Neuronal stem cell (in vitro differentiated cells): ENCODE results near the gene TMCC1. TPM values are rescaled to one million over a fixed set of nuclear protein-coding genes. Genes with fewer than 3 reads are reported as not detected.
A peak's percentile ranks its signal among the peaks of the same experiment; 100 is the strongest.

Source experiments
- DNase-seq: peaks from one replicate; pipeline ENCODE4 v3.0.0-alpha.2; 2013; ENCODE audit warnings: low spot score
- H2AFZ ChIP-seq: one replicate; pipeline ENCODE4 v1.6.1; 2013; ENCODE audit warnings: mild to moderate bottlenecking, low read length, inconsistent platforms
- H2AK5ac ChIP-seq: 2 replicates; pipeline ENCODE4 v1.6.1; 2013; ENCODE audit warnings: low read depth, mild to moderate bottlenecking, inconsistent platforms, low read length, moderate library complexity, mixed read lengths
- H2BK120ac ChIP-seq: 2 replicates; pipeline ENCODE4 v1.6.1; 2013; ENCODE audit warnings: low read depth, mild to moderate bottlenecking, inconsistent platforms, low read length, moderate library complexity, mixed read lengths
- H2BK12ac ChIP-seq: one replicate; pipeline ENCODE4 v1.6.1; 2013; ENCODE audit warnings: low read length, inconsistent platforms
- H2BK15ac ChIP-seq: 2 replicates; pipeline ENCODE4 v1.6.1; 2013; ENCODE audit warnings: mild to moderate bottlenecking, low read length, inconsistent platforms, mixed read lengths
- H2BK5ac ChIP-seq: one replicate; pipeline ENCODE4 v1.6.1; 2013; ENCODE audit warnings: inconsistent platforms, mild to moderate bottlenecking, low read length, moderate library complexity
- H3K14ac ChIP-seq: one replicate; pipeline ENCODE4 v1.6.1; 2013; ENCODE audit warnings: low read length, inconsistent platforms
- H3K18ac ChIP-seq: 2 replicates; pipeline ENCODE4 v1.6.1; 2013; ENCODE audit warnings: low read length, inconsistent platforms
- H3K23ac ChIP-seq: 2 replicates; pipeline ENCODE4 v1.6.1; 2013; ENCODE audit warnings: low read depth, mild to moderate bottlenecking, mixed read lengths, low read length, inconsistent platforms; ENCODE audit not compliant: poor library complexity
- H3K27ac ChIP-seq: replicated peaks from 3 replicates; pipeline ENCODE4 v1.5.1; 2013; ENCODE audit warnings: low read length, inconsistent platforms
- H3K27me3 ChIP-seq, 3 experiments: 2 replicates each; pipeline ENCODE4 v1.6.1; 2013; ENCODE audit warnings: low read length in 3 of 3, mild to moderate bottlenecking in 2 of 3, inconsistent platforms in 1 of 3, low read depth in 1 of 3, mixed read lengths in 1 of 3, moderate library complexity in 1 of 3; ENCODE audit not compliant: control insufficient read depth in 3 of 3, insufficient read depth in 3 of 3
- H3K36me3 ChIP-seq, 2 donors: replicated peaks in 1 of 2; 2 replicates each; pipeline ENCODE4 v1.6.1; 2013; ENCODE audit warnings: low read length in 2 of 2; ENCODE audit not compliant: control insufficient read depth in 2 of 2, insufficient read depth in 2 of 2
- H3K4ac ChIP-seq: 2 replicates; pipeline ENCODE4 v1.6.1; 2013; ENCODE audit warnings: inconsistent platforms, mild to moderate bottlenecking, low read length, moderate library complexity
- H3K4me1 ChIP-seq, 2 donors: 1 replicate in 1 of 2; 2 replicates in 1 of 2; pipeline ENCODE4 v1.6.1; 2013; ENCODE audit warnings: low read length in 2 of 2, low read depth in 1 of 2; ENCODE audit not compliant: control insufficient read depth in 2 of 2, insufficient read depth in 1 of 2
- H3K4me2 ChIP-seq: one replicate; pipeline ENCODE4 v1.6.1; 2013; ENCODE audit warnings: mild to moderate bottlenecking, low read length, inconsistent platforms; ENCODE audit not compliant: insufficient read depth, poor library complexity, severe bottlenecking
- H3K4me3 ChIP-seq, 2 donors: 2 replicates each; pipeline ENCODE4 v1.5.1; 2013; ENCODE audit warnings: low read length in 2 of 2, mild to moderate bottlenecking in 2 of 2, inconsistent platforms in 1 of 2, moderate library complexity in 1 of 2
- H3K79me1 ChIP-seq: one replicate; pipeline ENCODE4 v1.6.1; 2013; ENCODE audit warnings: low read depth, mild to moderate bottlenecking, inconsistent platforms, low read length, moderate library complexity
- H3K9ac ChIP-seq: one replicate; pipeline ENCODE4 v1.6.1; 2013; ENCODE audit warnings: mild to moderate bottlenecking, low read depth, low read length, inconsistent platforms; ENCODE audit not compliant: poor library complexity
- H3K9me3 ChIP-seq, 2 donors: replicated peaks in 1 of 2; 2 replicates each; pipeline versions ENCODE3 to v1.6.1; 2013; ENCODE audit warnings: low read length in 2 of 2, mild to moderate bottlenecking in 2 of 2, inconsistent platforms in 1 of 2, low read depth in 1 of 2, mixed read lengths in 1 of 2, moderate library complexity in 1 of 2; ENCODE audit not compliant: control insufficient read depth in 2 of 2, insufficient read depth in 1 of 2
- H4K8ac ChIP-seq: one replicate; pipeline ENCODE4 v1.6.1; 2013; ENCODE audit warnings: low read depth, mild to moderate bottlenecking, inconsistent platforms, low read length, moderate library complexity
- H4K91ac ChIP-seq: one replicate; pipeline ENCODE4 v1.6.1; 2013; ENCODE audit warnings: low read length, low read depth, mild to moderate bottlenecking, inconsistent platforms; ENCODE audit not compliant: poor library complexity
- WGBS, 2 donors: extraction: QIAGEN DNeasy Blood & Tissue Kit; methylation state at CpG; one replicate each; pipeline ENCODE4 v1.1.7; 2013; ENCODE audit warnings: missing lambda C conversion rate in 2 of 2, mixed read lengths in 1 of 2; ENCODE audit not compliant: insufficient read length in 2 of 2, insufficient replicate concordance in 1 of 2; ENCODE audit errors: extremely low coverage in 2 of 2; 5-methylcytosine and 5-hydroxymethylcytosine counted together
- polyA plus RNA-seq, 2 experiments: library from polyadenylated mRNA; stranded (reverse); fragments of 200-250 nt; gene quantifications; one replicate each; pipeline ENCODE4 v1.2.3, GENCODE V29; 2013

Gene TMCC1
- 16.8 TPM for polyA plus RNA-seq (2013, experiment 1 of 2)
- polyA plus RNA-seq (2013, experiment 2 of 2) = 15.5 TPM

DNA sequence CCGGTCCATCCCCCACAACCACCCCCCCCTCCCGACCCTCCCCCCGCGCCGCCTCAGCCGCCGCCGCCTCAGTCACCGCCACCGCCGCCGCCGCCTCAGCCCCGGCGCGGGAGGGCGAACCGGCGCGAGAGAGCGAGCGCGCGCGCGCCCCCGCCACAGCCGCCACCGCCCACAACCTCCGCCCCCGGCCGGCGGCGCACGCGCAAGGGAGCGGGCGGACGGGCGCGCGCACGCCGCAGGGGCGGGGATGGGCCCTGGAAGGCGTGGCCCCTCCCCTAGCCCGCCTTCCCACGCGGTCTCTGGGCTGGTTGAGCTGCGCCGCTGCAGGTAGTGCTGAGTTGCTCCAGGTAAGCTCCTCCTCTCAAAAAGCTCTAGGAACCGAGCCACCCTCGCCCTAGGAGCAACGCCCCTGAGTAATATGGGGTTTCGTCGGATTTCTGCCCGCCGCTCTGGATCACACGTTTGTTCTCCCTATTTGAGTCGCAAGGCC is at the start of gene TMCC1:
TMCC1 (minus strand) TSS at position 131 of the 490 bp plus-strand sequence.
- Histone ChIP-seq H3K18ac (peak within 1 kb of the TSS; percentile 93), H3K4me1 (peaks cover 5 to 17% of the 10 kb centered on the region in 2 donors), H3K79me1 (peaks cover 2% of the 10 kb centered on the region), H2BK5ac (peak within 1 kb of the TSS; percentile 91), H2BK15ac (no peak within 1 kb of the TSS), H3K23ac (peak within 1 kb of the TSS; percentile 77), H3K36me3 (peaks cover 0 to 14% of the 10 kb centered on the region in 2 donors), H2BK12ac (no peak within 1 kb of the TSS), H3K27ac (peak within 1 kb of the TSS; percentile 86), H3K4me3 (peak within 1 kb of the TSS; percentile 59 to 94), H4K91ac (no peak within 1 kb of the TSS), H2BK120ac (no peak within 1 kb of the TSS), H2AK5ac (peak within 1 kb of the TSS; percentile 54), H3K4ac (no peak within 1 kb of the TSS), H3K9me3 (no peaks in the 10 kb centered on the region), H4K8ac (no peak within 1 kb of the TSS), H3K14ac (no peak within 1 kb of the TSS), H3K9ac (peak within 1 kb of the TSS; percentile 91), H2AFZ (peak within 1 kb of the TSS; percentile 94), H3K4me2 (peak within 1 kb of the TSS; percentile 56), H3K27me3 (no peaks in the 10 kb centered on the region)
- WGBS, 2 donors = no CpG with 5 or more reads among the region's 60 CpGs
- peak; percentile 86 for DNase-seq

DNA sequence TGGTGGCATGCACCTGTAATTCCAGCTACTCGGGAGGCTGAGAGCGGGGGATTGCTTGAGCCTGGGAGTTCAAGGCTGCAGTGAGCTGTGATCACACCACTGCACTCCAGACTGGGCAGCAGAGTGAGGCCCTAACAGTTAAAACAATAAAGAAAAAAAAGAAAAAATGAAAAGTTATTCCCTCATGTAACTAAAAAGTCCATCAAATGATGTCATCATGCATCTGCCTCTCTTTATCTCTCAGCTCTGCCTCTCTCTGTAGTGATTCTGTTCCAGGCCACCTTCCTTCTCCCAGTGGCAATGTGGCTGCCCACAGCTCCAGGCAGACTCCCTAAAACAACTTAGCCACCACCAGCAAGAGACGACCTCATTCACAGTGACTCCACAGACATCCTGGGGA is 49.5 kb upstream of the TMCC1 start:
- Histone ChIP-seq H3K4ac (no peak overlapping the region), H3K27me3 (peaks cover 0 to 15% (median 0%) of the 10 kb centered on the region in 3 experiments), H2BK5ac (no peak overlapping the region), H2BK15ac (no peak overlapping the region), H3K14ac (no peak overlapping the region), H2AK5ac (no peak overlapping the region), H2AFZ (no peak overlapping the region), H3K79me1 (no peaks in the 10 kb centered on the region), H3K9ac (no peak overlapping the region), H4K91ac (no peak overlapping the region), H3K4me2 (no peak overlapping the region), H3K4me3 (no peak overlapping the region), H3K18ac (no peak overlapping the region), H2BK12ac (no peak overlapping the region), H4K8ac (no peak overlapping the region), H3K27ac (no peak overlapping the region), H3K23ac (no peak overlapping the region), H2BK120ac (no peak overlapping the region), H3K9me3 (peaks cover 1 to 3% of the 10 kb centered on the region in 2 donors), H3K36me3 (no peaks in the 10 kb centered on the region), H3K4me1 (peaks cover 0 to under 1% of the 10 kb centered on the region in 2 donors)
- WGBS, 2 donors = no CpG with 5 or more reads among the region's 3 CpGs
- DNase-seq = no peak

DNA sequence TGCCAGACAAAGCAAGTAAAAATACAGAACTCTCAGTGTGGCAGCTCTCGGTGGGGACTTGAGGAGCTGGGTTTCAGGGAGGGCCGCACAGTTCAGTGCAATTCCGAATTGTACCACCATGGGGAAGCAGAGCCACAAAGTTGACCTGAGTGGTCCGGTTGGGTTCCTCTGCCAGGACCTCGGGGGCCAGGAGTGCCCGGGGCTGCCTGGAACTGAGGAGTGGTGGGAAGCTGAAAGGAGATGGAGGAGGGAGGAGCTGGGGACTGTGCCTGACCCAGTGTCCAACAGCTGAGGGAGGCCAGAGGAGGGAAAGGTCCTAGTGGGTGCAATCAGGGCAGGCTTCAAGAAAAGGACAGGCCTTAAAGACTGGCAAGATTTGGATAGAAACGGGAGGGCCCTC is 48.8 kb upstream of the TMCC1 start:
- peak; percentile 79 for DNase-seq
- Histone ChIP-seq H4K91ac (no peak overlapping the region), H2AFZ (no peak overlapping the region), H3K4me1 (peaks cover 0 to 6% of the 10 kb centered on the region in 2 donors), H2AK5ac (no peak overlapping the region), H2BK12ac (no peak overlapping the region), H3K18ac (peak overlapping the region; percentile 62), H3K79me1 (no peaks in the 10 kb centered on the region), H2BK120ac (no peak overlapping the region), H3K14ac (no peak overlapping the region), H3K9ac (no peak overlapping the region), H2BK5ac (no peak overlapping the region), H3K4ac (no peak overlapping the region), H4K8ac (no peak overlapping the region), H3K27me3 (peaks cover 0 to 15% (median 0%) of the 10 kb centered on the region in 3 experiments), H3K27ac (no peak overlapping the region), H3K23ac (no peak overlapping the region), H3K36me3 (no peaks in the 10 kb centered on the region), H3K4me3 (no peak overlapping the region), H3K4me2 (no peak overlapping the region), H3K9me3 (peaks cover 1 to 3% of the 10 kb centered on the region in 2 donors), H2BK15ac (no peak overlapping the region)
- WGBS, 2 donors = no CpG with 5 or more reads among the region's 7 CpGs

DNA sequence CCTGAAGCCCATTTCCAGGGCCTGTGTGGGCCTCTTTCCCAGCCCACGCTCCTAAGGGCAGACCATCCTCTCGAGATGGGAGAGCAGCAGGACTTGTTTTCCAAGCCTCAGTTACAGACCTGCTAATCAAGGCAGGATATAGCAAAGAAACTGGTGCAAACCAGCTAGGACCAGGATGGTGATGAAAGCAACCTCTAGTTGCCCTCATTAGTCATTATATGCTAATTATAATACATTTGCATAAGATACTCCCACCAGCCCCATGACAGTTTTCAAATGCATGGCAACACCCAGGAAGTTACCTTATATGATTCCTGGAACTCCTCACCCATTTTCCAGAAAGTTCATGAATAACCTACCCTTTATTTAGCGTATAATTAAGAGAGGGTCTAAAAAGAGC is 46.6 kb upstream of the TMCC1 start:
- no peak overlapping the region for H3K4me3 ChIP-seq
- H3K4me1 ChIP-seq = peaks cover 0 to 6% of the 10 kb centered on the region in 2 donors
- H3K27ac ChIP-seq = no peak overlapping the region
- peaks cover 0 to 3% of the 10 kb centered on the region in 2 donors for H3K9me3 ChIP-seq
- H2BK120ac ChIP-seq = no peak overlapping the region
- no peaks in the 10 kb centered on the region for H3K79me1 ChIP-seq
- H3K4me2 ChIP-seq = no peak overlapping the region
- H3K23ac ChIP-seq = no peak overlapping the region
- H3K27me3 ChIP-seq = peaks cover 0 to 8% (median 0%) of the 10 kb centered on the region in 3 experiments
- no peak overlapping the region for H2AK5ac ChIP-seq
- H3K14ac ChIP-seq = no peak overlapping the region
- H3K18ac ChIP-seq = peak overlapping the region; percentile 21
- no peak overlapping the region for H2BK15ac ChIP-seq
- no peak overlapping the region for H4K91ac ChIP-seq
- no peak overlapping the region for H2AFZ ChIP-seq
- H4K8ac ChIP-seq = no peak overlapping the region
- H2BK5ac ChIP-seq = no peak overlapping the region
- DNase-seq = no peak
- no peak overlapping the region for H2BK12ac ChIP-seq
- no peak overlapping the region for H3K9ac ChIP-seq
- H3K4ac ChIP-seq = no peak overlapping the region
- H3K36me3 ChIP-seq = no peaks in the 10 kb centered on the region
- WGBS, 2 donors = no CpG with 5 or more reads among the region's 3 CpGs
